ENCODE data around the gene AKNA. TPM values are rescaled to one million over a fixed set of nuclear protein-coding genes. Genes with fewer than 3 reads are reported as not detected.
A peak's percentile ranks its signal among the peaks of the same experiment; 100 is the strongest.

The AKNA gene
- total RNA-seq, 1 donor from 2014 or later: 16.6 TPM

GRCh38 chr9:114432323-114433067 lies 44.7 kb upstream of the AKNA start:
- no peaks in the 10 kb centered on the region for H3K4me1 Mint-ChIP-seq
- DNase-seq (ENCODE audit: low read depth, low spot score): no peak
- no peaks in the 10 kb centered on the region for H3K36me3 Mint-ChIP-seq (ENCODE audit: low read depth)

DNA sequence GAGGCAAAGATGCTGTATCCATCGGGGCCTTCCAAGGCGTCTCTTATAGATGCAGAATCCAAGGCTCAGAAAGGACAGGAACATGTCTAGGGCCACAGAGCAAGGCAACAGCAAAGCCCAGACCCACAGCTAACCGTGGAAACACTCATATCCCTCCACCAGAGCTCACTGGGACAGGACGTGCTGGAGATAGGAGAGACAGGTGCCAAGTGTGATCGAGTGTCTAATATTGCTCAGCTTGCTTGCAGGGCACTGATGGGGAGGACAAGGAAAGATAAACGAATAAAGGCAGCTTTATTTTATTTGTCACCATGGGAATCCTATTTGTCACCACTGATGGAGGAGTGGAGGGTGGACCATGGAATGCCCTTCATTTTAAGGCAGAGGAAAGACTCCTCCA lies 44.0 kb upstream of the AKNA start:
- TF ChIP-seq, protein P1, sequence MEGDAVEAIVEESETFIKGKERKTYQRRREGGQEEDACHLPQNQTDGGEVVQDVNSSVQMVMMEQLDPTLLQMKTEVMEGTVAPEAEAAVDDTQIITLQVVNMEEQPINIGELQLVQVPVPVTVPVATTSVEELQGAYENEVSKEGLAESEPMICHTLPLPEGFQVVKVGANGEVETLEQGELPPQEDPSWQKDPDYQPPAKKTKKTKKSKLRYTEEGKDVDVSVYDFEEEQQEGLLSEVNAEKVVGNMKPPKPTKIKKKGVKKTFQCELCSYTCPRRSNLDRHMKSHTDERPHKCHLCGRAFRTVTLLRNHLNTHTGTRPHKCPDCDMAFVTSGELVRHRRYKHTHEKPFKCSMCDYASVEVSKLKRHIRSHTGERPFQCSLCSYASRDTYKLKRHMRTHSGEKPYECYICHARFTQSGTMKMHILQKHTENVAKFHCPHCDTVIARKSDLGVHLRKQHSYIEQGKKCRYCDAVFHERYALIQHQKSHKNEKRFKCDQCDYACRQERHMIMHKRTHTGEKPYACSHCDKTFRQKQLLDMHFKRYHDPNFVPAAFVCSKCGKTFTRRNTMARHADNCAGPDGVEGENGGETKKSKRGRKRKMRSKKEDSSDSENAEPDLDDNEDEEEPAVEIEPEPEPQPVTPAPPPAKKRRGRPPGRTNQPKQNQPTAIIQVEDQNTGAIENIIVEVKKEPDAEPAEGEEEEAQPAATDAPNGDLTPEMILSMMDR (conservative IDR thresholded peaks at IDR 0.05): no peak
- Mint-ChIP-seq H3K9me3 (no peaks in the 10 kb centered on the region), H3K36me3 (ENCODE audit: low read depth) (no peaks in the 10 kb centered on the region), H3K27me3 (ENCODE audit: low read depth) (no peaks in the 10 kb centered on the region), H3K4me3 (no peak overlapping the region), H3K4me1 (no peaks in the 10 kb centered on the region), H3K27ac (ENCODE audit: unreplicated experiment) (no peak overlapping the region)
- no peak for DNase-seq (ENCODE audit: low read depth, low spot score)

More at GRCh38 chr9:114432323-114433067, 44.7 kb upstream of the AKNA start:
- Mint-ChIP-seq H3K9me3 (no peaks in the 10 kb centered on the region), H3K27me3 (ENCODE audit: low read depth) (no peaks in the 10 kb centered on the region), H3K27ac (ENCODE audit: unreplicated experiment) (no peak overlapping the region), H3K4me3 (no peak overlapping the region)
- TF ChIP-seq, protein P1 (conservative IDR thresholded peaks at IDR 0.05): no peak

DNA sequence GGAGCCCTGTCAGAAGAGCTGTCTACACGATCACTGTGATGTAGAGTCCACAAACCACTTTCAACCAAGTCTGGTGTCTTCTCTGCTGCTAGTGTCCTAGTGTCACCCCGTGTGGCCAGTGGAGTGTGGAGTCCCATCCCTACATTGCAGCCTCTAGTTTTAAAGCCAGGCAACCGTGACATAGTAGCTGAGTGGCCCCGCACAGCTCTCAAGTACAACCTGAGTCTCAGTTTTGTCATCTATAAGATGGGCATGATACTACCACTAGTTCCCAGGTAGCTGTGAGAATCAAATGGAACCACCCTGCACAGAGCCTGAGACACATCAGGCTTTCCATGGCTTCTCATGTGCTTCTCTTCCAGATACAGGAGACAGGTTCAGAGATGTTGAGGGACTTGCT lies 43.2 kb upstream of the AKNA start:
- H3K27me3 Mint-ChIP-seq (ENCODE audit: low read depth): no peaks in the 10 kb centered on the region
- H3K36me3 Mint-ChIP-seq (ENCODE audit: low read depth): no peaks in the 10 kb centered on the region
- H3K4me3 Mint-ChIP-seq: no peak overlapping the region
- H3K9me3 Mint-ChIP-seq: no peaks in the 10 kb centered on the region
- DNase-seq (ENCODE audit: low read depth, low spot score): no peak
- no peaks in the 10 kb centered on the region for H3K4me1 Mint-ChIP-seq
- H3K27ac Mint-ChIP-seq (ENCODE audit: unreplicated experiment): peak overlapping the region; percentile 31
- TF ChIP-seq, protein P1 (conservative IDR thresholded peaks at IDR 0.05): no peak

- no peaks in the 10 kb centered on the region for H3K4me1 Mint-ChIP-seq
- H3K27me3 Mint-ChIP-seq (ENCODE audit: low read depth): no peaks in the 10 kb centered on the region
- TF ChIP-seq, protein P1 (conservative IDR thresholded peaks at IDR 0.05): no peak
- no peak overlapping the region for H3K27ac Mint-ChIP-seq (ENCODE audit: unreplicated experiment)
- H3K4me3 Mint-ChIP-seq: no peak overlapping the region
- DNase-seq (ENCODE audit: low read depth, low spot score): no peak
- no peaks in the 10 kb centered on the region for H3K36me3 Mint-ChIP-seq (ENCODE audit: low read depth)
- no peaks in the 10 kb centered on the region for H3K9me3 Mint-ChIP-seq
These were observed 42.7 kb upstream of the AKNA start for GRCh38 chr9:114430457-114430856.

GRCh38 chr9:114429488-114429887 lies 41.7 kb upstream of the AKNA start:
- H3K27me3 Mint-ChIP-seq (ENCODE audit: low read depth): no peaks in the 10 kb centered on the region
- H3K36me3 Mint-ChIP-seq (ENCODE audit: low read depth): no peaks in the 10 kb centered on the region

More at GRCh38 chr9:114429488-114429887, 41.7 kb upstream of the AKNA start:
- no peak overlapping the region for H3K4me3 Mint-ChIP-seq
- TF ChIP-seq, protein P1 (conservative IDR thresholded peaks at IDR 0.05): no peak
- H3K27ac Mint-ChIP-seq (ENCODE audit: unreplicated experiment): no peak overlapping the region
- DNase-seq (ENCODE audit: low read depth, low spot score): no peak
- H3K9me3 Mint-ChIP-seq: no peaks in the 10 kb centered on the region
- H3K4me1 Mint-ChIP-seq: no peaks in the 10 kb centered on the region
